A549 (cell line): Measurements from ENCODE around the gene MBNL2. TPM values are rescaled to one million over a fixed set of nuclear protein-coding genes. Genes with fewer than 3 reads are reported as not detected.
A peak's percentile ranks its signal among the peaks of the same experiment; 100 is the strongest.

ENCODE experiments used
- ATAC-seq, 2 experiments: fragments of 200-7000 bp in 1 of 2; fragments of >200 bp in 1 of 2; cut with Nextera tagmentation in 1 of 2; cut with Tn5 transposase in 1 of 2; 3 replicates each; pipeline versions ENCODE4 v1.8.0 to v1.9.1; 2018 to 2020; ENCODE audit warnings: mild to moderate bottlenecking in 1 of 2, moderate library complexity in 1 of 2
- CTCF ChIA-PET: fragments of 300-600 bp; sonication (Branson Sonifier 250); formaldehyde crosslinking; extraction: SDS; loops from one replicate; lab custom pipeline; 2021; ENCODE audit warnings: antibody characterized with exemption, inconsistent platforms; lab: Yijun Ruan, JAX
- POLR2A ChIA-PET: fragments of 350-600 bp; formaldehyde crosslinking; extraction: SDS; loops from one replicate; lab custom pipeline; 2021; ENCODE audit warnings: antibody characterized with exemption, inconsistent platforms; lab: Yijun Ruan, JAX
- DNase-seq, 2 experiments: peaks; one replicate each; pipeline versions ENCODE4 v3.0.0 to v3.0.0-alpha.2; 2011 to 2016; ENCODE audit warnings: low read depth in 1 of 2, low spot score in 1 of 2
- FAIRE-seq: peaks from 2 replicates; lab custom pipeline; 2011; peaks lifted over from hg19 to GRCh38; lab: Jason Lieb, UNC
- H3K27ac ChIP-seq, 2 experiments: fragments of >200 bp; sonication (Bioruptor Twin); formaldehyde crosslinking; 3 replicates each; pipeline ENCODE4 v1.5.1; 2016 to 2017
- H3K4me1 ChIP-seq: fragments of >200 bp; sonication (Bioruptor Twin); formaldehyde crosslinking; 3 replicates; pipeline ENCODE4 v1.6.1; 2016
- H3K4me2 ChIP-seq: fragments of >200 bp; sonication (Bioruptor Twin); formaldehyde crosslinking; 3 replicates; pipeline ENCODE4 v1.6.1; 2016
- H3K4me3 ChIP-seq: fragments of >200 bp; sonication (Bioruptor Twin); formaldehyde crosslinking; 3 replicates; pipeline ENCODE4 v1.5.1; 2016
- H3K9me3 ChIP-seq: fragments of >200 bp; sonication (Bioruptor Twin); formaldehyde crosslinking; 3 replicates; pipeline ENCODE4 v1.6.1; 2016
- BHLHE40 ChIP-seq: IDR thresholded peaks from 2 replicates; pipeline ENCODE4 v1.6.1; 2012; ENCODE audit warnings: low read depth, low read length, inconsistent platforms
- CEBPB ChIP-seq, 2 experiments: fragments of >200 bp in 1 of 2; sonication (Bioruptor Twin) in 1 of 2; formaldehyde crosslinking in 1 of 2; IDR thresholded peaks; 2 replicates each; pipeline ENCODE4 v1.6.1; 2012 to 2016
- EHF ChIP-seq: fragments of 250-450 bp; sonication (Bioruptor Pico); IDR thresholded peaks from 2 replicates; pipeline ENCODE4 v1.5.0; 2020; ENCODE audit warnings: mild to moderate bottlenecking
- EP300 ChIP-seq, 2 experiments: fragments of >200 bp; sonication (Bioruptor Twin); formaldehyde crosslinking; IDR thresholded peaks; 2 replicates in 1 of 2; 3 replicates in 1 of 2; pipeline ENCODE4 v1.6.1; 2016 to 2017
- ESRRA ChIP-seq: fragments of 150-350 bp; IDR thresholded peaks from 2 replicates; pipeline ENCODE4 v1.6.1; 2014; ENCODE audit warnings: mild to moderate bottlenecking, low read length, borderline replicate concordance
- FOSL2 ChIP-seq, 2 experiments: fragments of 450-650 bp in 1 of 2; fragments of >200 bp in 1 of 2; sonication (Bioruptor Twin) in 1 of 2; formaldehyde crosslinking; IDR thresholded peaks; 2 replicates each; pipeline versions ENCODE4 v1.5.0 to v1.6.1; 2016 to 2020; ENCODE audit warnings: mild to moderate bottlenecking in 1 of 2, moderate library complexity in 1 of 2
- GATA3 ChIP-seq: IDR thresholded peaks from 2 replicates; pipeline ENCODE4 v1.6.1; 2012; ENCODE audit warnings: borderline replicate concordance
- HDAC2 ChIP-seq: fragments of 200-600 bp; sonication (generic); IDR thresholded peaks from 2 replicates; pipeline ENCODE4 v1.6.1; 2016
- HOXA7 ChIP-seq: fragments of 250-450 bp; sonication (Bioruptor Pico); IDR thresholded peaks from 2 replicates; pipeline ENCODE4 v1.5.0; 2020; ENCODE audit warnings: mild to moderate bottlenecking, moderate library complexity
- JUN ChIP-seq, 2 experiments: fragments of >200 bp; sonication (Bioruptor Twin); formaldehyde crosslinking; IDR thresholded peaks; 2 replicates in 1 of 2; 3 replicates in 1 of 2; pipeline ENCODE4 v1.6.1; 2016 to 2017
- JUNB ChIP-seq: fragments of >200 bp; sonication (Bioruptor Twin); formaldehyde crosslinking; IDR thresholded peaks from 2 replicates; pipeline ENCODE4 v1.6.1; 2016
- KDM5A ChIP-seq: fragments of 200-600 bp; sonication (generic); IDR thresholded peaks from 2 replicates; pipeline ENCODE4 v1.6.1; 2016; ENCODE audit warnings: antibody characterized with exemption, mild to moderate bottlenecking
- MAFK ChIP-seq: fragments of 450-650 bp; IDR thresholded peaks from 2 replicates; pipeline ENCODE4 v1.6.1; 2014; ENCODE audit not compliant: partially characterized antibody
- MAZ ChIP-seq: fragments of 150-350 bp; IDR thresholded peaks from 2 replicates; pipeline ENCODE4 v1.6.1; 2014; ENCODE audit warnings: antibody characterized with exemption, low read depth, low read length, borderline replicate concordance
- NFE2L2 ChIP-seq: fragments of 150-350 bp; conservative IDR thresholded peaks from 2 replicates; pipeline ENCODE4 v1.6.1; 2014; ENCODE audit warnings: low read length
- NR3C1 ChIP-seq: fragments of >200 bp; sonication (Bioruptor Twin); formaldehyde crosslinking; IDR thresholded peaks from 3 replicates; pipeline ENCODE4 v1.6.1; 2017
- POLR2A ChIP-seq: IDR thresholded peaks from 2 replicates; pipeline ENCODE4 v1.6.1; 2012; ENCODE audit warnings: mild to moderate bottlenecking, low read length
- RAD21 ChIP-seq, 2 experiments: fragments of >200 bp in 1 of 2; sonication (Bioruptor Twin) in 1 of 2; formaldehyde crosslinking in 1 of 2; IDR thresholded peaks in 1 of 2; conservative IDR thresholded peaks in 1 of 2; 2 replicates in 1 of 2; 3 replicates in 1 of 2; pipeline ENCODE4 v1.6.1; 2012 to 2018; ENCODE audit warnings: inconsistent platforms in 1 of 2
- RARB ChIP-seq: fragments of 250-450 bp; sonication (Bioruptor Pico); IDR thresholded peaks from 2 replicates; pipeline ENCODE4 v1.8.0; 2021; ENCODE audit warnings: mild to moderate bottlenecking, moderate library complexity
- RCOR1 ChIP-seq: fragments of 150-350 bp; IDR thresholded peaks from 2 replicates; pipeline ENCODE4 v1.6.1; 2014; ENCODE audit warnings: antibody characterized with exemption, low read length, low read depth
- SMC3 ChIP-seq: fragments of >200 bp; sonication (Bioruptor Twin); formaldehyde crosslinking; IDR thresholded peaks from 3 replicates; pipeline ENCODE4 v1.6.1; 2018; ENCODE audit warnings: inconsistent platforms
- ZC3H11A ChIP-seq: fragments of 450-650 bp; IDR thresholded peaks from 2 replicates; pipeline ENCODE4 v1.6.1; 2014; ENCODE audit warnings: antibody characterized with exemption, mild to moderate bottlenecking
- ZFP36 ChIP-seq: fragments of 450-650 bp; IDR thresholded peaks from 2 replicates; pipeline ENCODE4 v1.6.1; 2014; ENCODE audit warnings: borderline replicate concordance; ENCODE audit not compliant: partially characterized antibody
- WGBS: methylation state at CpG from one replicate; pipeline ENCODE4 v1.1.6; 2017; ENCODE audit errors: missing lambda C conversion rate; 5-methylcytosine and 5-hydroxymethylcytosine counted together
- polyA plus RNA-seq, 4 experiments: library from polyadenylated mRNA; depleted of rRNA in 3 of 4; stranded (reverse); fragments of >200 nt; fragmentation: RNase III in 1 of 4; extraction: RNeasy Plus Mini Kit Qiagen cat#74134 plus additional on column Dnase treatment in 1 of 4; gene quantifications; 2 replicates in 3 of 4; 3 replicates in 1 of 4; pipeline ENCODE4 v1.2.3, GENCODE V29; 2011 to 2017
- TF ChIP-seq, protein P1 (sequence below): fragments of 250-450 bp; sonication (Bioruptor Pico); IDR thresholded peaks from 2 replicates; pipeline ENCODE4 v1.5.0; 2021; ENCODE audit warnings: mild to moderate bottlenecking, moderate library complexity, borderline replicate concordance
- TF ChIP-seq, protein P2 (sequence below): fragments of 150-350 bp; IDR thresholded peaks from 2 replicates; pipeline ENCODE4 v1.6.1; 2014; ENCODE audit warnings: low read depth, mild to moderate bottlenecking, low read length
- TF ChIP-seq, protein P3 (sequence below): fragments of >200 bp; sonication (Bioruptor Twin); formaldehyde crosslinking; IDR thresholded peaks from 2 replicates; pipeline ENCODE4 v1.6.1; 2016
- TF ChIP-seq, protein P4 (sequence below): IDR thresholded peaks from 2 replicates; pipeline ENCODE4 v1.6.1; 2012

MBNL2 gene
- polyA plus RNA-seq, 2 of the 4 experiments (the other 2 are of a cell fraction): 18.7 to 20.6 TPM

DNA sequence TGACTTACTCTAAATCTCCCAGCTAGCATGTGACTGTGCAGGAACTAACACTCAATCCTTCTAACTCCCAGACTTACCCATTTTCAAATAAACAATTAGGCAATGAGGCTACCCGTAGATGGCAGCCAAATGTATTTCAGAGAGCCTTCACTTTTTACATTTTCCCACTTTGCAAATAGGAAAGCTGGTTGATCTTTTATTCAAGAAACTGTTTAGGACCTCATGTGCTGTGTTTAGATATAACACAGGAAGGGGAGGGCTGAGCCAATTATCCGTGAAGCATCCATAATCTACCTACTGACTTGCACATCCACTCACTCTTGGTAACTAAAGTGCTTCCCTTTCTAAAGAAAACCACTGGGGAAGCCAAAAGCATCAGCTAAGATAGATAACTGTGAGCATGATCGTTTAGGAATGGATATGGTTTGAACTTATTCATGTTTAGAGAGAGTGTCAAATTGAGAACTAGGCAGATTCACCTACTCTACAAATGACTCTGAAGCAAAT, 33.4 kb downstream of the MBNL2 start:
- Histone ChIP-seq H3K27ac (peak overlapping the region; percentile 99 to 100), H3K4me1 (peaks cover 85% of the 10 kb centered on the region), H3K4me2 (peak overlapping the region; percentile 91), H3K4me3 (peak overlapping the region; percentile 11; the same call in 1 of the 3 replicates), H3K9me3 (no peaks in the 10 kb centered on the region)
- FAIRE-seq: no peak
- ChIA-PET CTCF (interaction anchor here (0.8 to 3.6 kb wide), 3 partner anchors 33 to 146 kb away, joined by 4 to 17 read pairs (median 9); partner anchors contain the start of gene MBNL2), POLR2A (interaction anchor here (1.6 kb wide), 1 partner anchor 32 kb away, joined by 4 read pairs; no protein-coding TSS in a partner anchor)
- TF ChIP-seq, protein P1, sequence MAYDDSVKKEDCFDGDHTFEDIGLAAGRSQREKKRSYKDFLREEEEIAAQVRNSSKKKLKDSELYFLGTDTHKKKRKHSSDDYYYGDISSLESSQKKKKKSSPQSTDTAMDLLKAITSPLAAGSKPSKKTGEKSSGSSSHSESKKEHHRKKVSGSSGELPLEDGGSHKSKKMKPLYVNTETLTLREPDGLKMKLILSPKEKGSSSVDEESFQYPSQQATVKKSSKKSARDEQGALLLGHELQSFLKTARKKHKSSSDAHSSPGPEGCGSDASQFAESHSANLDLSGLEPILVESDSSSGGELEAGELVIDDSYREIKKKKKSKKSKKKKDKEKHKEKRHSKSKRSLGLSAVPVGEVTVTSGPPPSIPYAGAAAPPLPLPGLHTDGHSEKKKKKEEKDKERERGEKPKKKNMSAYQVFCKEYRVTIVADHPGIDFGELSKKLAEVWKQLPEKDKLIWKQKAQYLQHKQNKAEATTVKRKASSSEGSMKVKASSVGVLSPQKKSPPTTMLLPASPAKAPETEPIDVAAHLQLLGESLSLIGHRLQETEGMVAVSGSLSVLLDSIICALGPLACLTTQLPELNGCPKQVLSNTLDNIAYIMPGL: no peak
- no peak for TF ChIP-seq NR3C1
- no peak for TF ChIP-seq ZFP36
- TF ChIP-seq, protein P2, sequence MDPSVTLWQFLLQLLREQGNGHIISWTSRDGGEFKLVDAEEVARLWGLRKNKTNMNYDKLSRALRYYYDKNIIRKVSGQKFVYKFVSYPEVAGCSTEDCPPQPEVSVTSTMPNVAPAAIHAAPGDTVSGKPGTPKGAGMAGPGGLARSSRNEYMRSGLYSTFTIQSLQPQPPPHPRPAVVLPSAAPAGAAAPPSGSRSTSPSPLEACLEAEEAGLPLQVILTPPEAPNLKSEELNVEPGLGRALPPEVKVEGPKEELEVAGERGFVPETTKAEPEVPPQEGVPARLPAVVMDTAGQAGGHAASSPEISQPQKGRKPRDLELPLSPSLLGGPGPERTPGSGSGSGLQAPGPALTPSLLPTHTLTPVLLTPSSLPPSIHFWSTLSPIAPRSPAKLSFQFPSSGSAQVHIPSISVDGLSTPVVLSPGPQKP: no peak
- no peak for TF ChIP-seq SMC3
- no peak for TF ChIP-seq NFE2L2
- TF ChIP-seq MAZ: no peak
- TF ChIP-seq RARB (CRISPR knock-in tag): no peak
- no peak for TF ChIP-seq HDAC2
- TF ChIP-seq ZC3H11A: no peak
- TF ChIP-seq, protein P3, sequence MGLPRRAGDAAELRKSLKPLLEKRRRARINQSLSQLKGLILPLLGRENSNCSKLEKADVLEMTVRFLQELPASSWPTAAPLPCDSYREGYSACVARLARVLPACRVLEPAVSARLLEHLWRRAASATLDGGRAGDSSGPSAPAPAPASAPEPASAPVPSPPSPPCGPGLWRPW: no peak
- no peak for TF ChIP-seq RCOR1
- no peak for TF ChIP-seq RAD21 (conservative IDR thresholded peaks at IDR 0.05 in 1 of 2, IDR thresholded peaks at IDR 0.05 in 1 of 2)
- no peak for TF ChIP-seq KDM5A
- TF ChIP-seq ESRRA: no peak
- TF ChIP-seq, protein P4, sequence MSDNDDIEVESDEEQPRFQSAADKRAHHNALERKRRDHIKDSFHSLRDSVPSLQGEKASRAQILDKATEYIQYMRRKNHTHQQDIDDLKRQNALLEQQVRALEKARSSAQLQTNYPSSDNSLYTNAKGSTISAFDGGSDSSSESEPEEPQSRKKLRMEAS: no peak
- no peak for TF ChIP-seq EHF (CRISPR knock-in tag)
- TF ChIP-seq POLR2A: no peak
- DNase-seq: peak in 1 of 2 experiments; percentile 11
- WGBS: 5% methylated on average over 3 of the region's 3 CpGs
- no peak for ATAC-seq

DNA sequence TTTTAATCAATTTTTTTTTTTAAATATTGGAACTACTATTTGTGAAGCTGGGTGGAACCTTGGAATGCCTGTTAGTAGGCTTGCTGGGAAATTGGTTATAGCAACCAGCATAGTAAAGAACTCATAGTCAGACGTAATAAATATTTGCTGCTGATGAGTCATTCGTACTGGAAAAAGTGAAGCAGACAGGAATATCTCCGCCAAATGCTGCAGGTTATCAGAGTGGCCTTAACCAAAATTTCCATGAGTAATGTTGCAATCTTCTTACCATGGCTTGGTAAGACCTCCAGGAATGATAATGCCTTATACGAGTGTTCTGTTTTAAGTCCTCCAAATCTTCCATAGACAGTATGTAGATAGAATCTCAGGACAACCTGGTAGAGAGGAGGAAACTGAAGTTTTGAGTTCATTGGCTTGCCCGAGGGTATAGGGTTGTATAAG, 34.2 kb downstream of the MBNL2 start:
- Histone ChIP-seq H3K27ac (peak overlapping the region; percentile 99 to 100), H3K4me1 (peaks cover 85% of the 10 kb centered on the region)
- peak; percentile 64 to 90 for DNase-seq
- peak; percentile 31 to 56; a peak in 4 of 6 replicates for ATAC-seq
- peak; percentile 1 for TF ChIP-seq MAFK
- TF ChIP-seq HOXA7 (CRISPR knock-in tag): no peak
- TF ChIP-seq JUNB: peak; percentile 86
- no peak for TF ChIP-seq ESRRA
- peak; percentile 88 for TF ChIP-seq GATA3
- peak; percentile 62 to 65; a peak in 3 of 5 replicates for TF ChIP-seq JUN (IDR thresholded peaks at IDR 0.05)
- TF ChIP-seq, protein P4: peak; percentile 65
- peak; percentile 44 to 76; a peak in 2 of 5 replicates for TF ChIP-seq EP300 (IDR thresholded peaks at IDR 0.05)
- no peak for TF ChIP-seq BHLHE40
- peak; percentile 87 for TF ChIP-seq FOSL2 (IDR thresholded peaks at IDR 0.05)
- TF ChIP-seq FOSL2 (CRISPR knock-in tag; IDR thresholded peaks at IDR 0.05): peak; percentile 98
- TF ChIP-seq EHF (CRISPR knock-in tag): no peak
- peak in 1 of 2 experiments; percentile 19; a peak in 1 of 5 replicates for TF ChIP-seq RAD21 (conservative IDR thresholded peaks at IDR 0.05 in 1 of 2, IDR thresholded peaks at IDR 0.05 in 1 of 2)
- TF ChIP-seq CEBPB (IDR thresholded peaks at IDR 0.05): peak; percentile 80 to 95
- TF ChIP-seq, all 56 proteins: peak for 9
- Histone ChIP-seq H3K4me3 (peak overlapping the region; percentile 16; the same call in 1 of the 3 replicates), H3K9me3 (no peaks in the 10 kb centered on the region), H3K4me2 (peak overlapping the region; percentile 91)
- ChIA-PET POLR2A (interaction anchor here (0.6 kb wide), 1 partner anchor 131 kb away, joined by 3 read pairs; no protein-coding TSS in a partner anchor), CTCF (interaction anchor here (1.0 to 3.6 kb wide), 3 partner anchors 34 to 147 kb away, joined by 3 to 17 read pairs (median 9); partner anchors contain the start of gene MBNL2)
- 0% methylated on average over 5 of the region's 5 CpGs for WGBS
- no peak for FAIRE-seq
